Measurements from ENCODE around the gene RBL1. TPM values are rescaled to one million over a fixed set of nuclear protein-coding genes. Genes with fewer than 3 reads are reported as not detected.
"Not testable (repeated sequence)": the region's sequence is repeated elsewhere in the genome, so short reads cannot be mapped to it uniquely, and the experiment has no call there.

The RBL1 gene
- total RNA-seq, 1 experiment from 2014 or later = 14.6 TPM

DNA sequence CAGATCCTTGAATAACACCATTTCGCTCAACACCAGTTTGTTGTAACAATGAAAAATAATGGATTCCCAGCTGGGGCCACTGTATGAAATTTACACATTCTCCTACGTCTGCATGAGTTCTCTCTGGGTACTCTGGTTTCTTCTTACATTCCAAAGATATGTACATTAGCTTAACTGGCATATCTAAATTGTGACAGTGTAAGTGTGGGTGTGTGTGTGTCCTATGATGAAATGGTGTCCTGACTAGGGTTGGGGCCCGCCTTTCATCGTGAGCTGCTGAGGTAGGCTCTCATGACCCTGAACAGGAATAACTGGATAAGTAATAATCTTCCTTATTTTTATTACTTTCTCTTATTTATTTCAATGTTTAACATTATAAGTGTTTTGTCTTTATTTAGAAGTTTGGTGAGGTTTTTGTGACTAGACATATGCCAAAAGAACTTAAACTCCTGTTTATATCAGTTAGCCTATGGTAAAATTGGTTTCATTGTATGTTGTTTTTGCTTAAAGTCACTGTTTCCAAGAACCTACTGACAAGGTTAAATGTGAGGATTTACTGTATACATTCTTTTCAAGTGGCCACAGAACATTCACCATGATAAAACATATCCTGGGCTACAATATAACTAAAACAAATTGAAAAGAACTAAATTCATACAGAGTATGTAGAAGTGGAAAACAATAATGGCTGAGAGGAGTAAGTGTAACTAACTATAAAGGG lies 42.4 kb downstream of the RBL1 start:
- H3K27me3 ChIP-seq (ENCODE audit: insufficient read depth, low read depth) = no peaks in the 10 kb centered on the region
- no peak overlapping the region for H2AFZ ChIP-seq
- no peak for DNase-seq
- intact Hi-C loops (cut with micrococcal nuclease; ENCODE audit: unreplicated experiment) = no loop called here
- no peaks in the 10 kb centered on the region for H3K4me1 ChIP-seq (replicated peaks; ENCODE audit: insufficient read depth)
- no peaks in the 10 kb centered on the region for H3K9me3 ChIP-seq (ENCODE audit: insufficient read depth, low read depth)
- no peak for TF ChIP-seq EZH2 (IDR thresholded peaks at IDR 0.05; ENCODE audit: low read depth)
- TF ChIP-seq, protein P1, sequence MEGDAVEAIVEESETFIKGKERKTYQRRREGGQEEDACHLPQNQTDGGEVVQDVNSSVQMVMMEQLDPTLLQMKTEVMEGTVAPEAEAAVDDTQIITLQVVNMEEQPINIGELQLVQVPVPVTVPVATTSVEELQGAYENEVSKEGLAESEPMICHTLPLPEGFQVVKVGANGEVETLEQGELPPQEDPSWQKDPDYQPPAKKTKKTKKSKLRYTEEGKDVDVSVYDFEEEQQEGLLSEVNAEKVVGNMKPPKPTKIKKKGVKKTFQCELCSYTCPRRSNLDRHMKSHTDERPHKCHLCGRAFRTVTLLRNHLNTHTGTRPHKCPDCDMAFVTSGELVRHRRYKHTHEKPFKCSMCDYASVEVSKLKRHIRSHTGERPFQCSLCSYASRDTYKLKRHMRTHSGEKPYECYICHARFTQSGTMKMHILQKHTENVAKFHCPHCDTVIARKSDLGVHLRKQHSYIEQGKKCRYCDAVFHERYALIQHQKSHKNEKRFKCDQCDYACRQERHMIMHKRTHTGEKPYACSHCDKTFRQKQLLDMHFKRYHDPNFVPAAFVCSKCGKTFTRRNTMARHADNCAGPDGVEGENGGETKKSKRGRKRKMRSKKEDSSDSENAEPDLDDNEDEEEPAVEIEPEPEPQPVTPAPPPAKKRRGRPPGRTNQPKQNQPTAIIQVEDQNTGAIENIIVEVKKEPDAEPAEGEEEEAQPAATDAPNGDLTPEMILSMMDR (conservative IDR thresholded peaks at IDR 0.05) = no peak
- H3K36me3 ChIP-seq (ENCODE audit: low read depth) = no peaks in the 10 kb centered on the region
- H3K27ac ChIP-seq = no peak overlapping the region
- no peaks in the 10 kb centered on the region for H3K9me2 ChIP-seq (ENCODE audit: insufficient read depth)
- ChIA-PET CTCF (no interaction called here), POLR2A (ENCODE audit: unreplicated experiment) (no interaction called here)
- H3K4me2 ChIP-seq = no peak overlapping the region
- no peaks in the 10 kb centered on the region for H3F3A ChIP-seq (ENCODE audit: insufficient read depth, low read depth)
- no peak overlapping the region for H3K4me3 ChIP-seq
- no peaks in the 10 kb centered on the region for H3K79me2 ChIP-seq (ENCODE audit: low read depth)
- BruUV-seq (replicated peaks) = no TSS peak
- no peaks in the 10 kb centered on the region for H4K20me1 ChIP-seq (ENCODE audit: insufficient read depth)

DNA sequence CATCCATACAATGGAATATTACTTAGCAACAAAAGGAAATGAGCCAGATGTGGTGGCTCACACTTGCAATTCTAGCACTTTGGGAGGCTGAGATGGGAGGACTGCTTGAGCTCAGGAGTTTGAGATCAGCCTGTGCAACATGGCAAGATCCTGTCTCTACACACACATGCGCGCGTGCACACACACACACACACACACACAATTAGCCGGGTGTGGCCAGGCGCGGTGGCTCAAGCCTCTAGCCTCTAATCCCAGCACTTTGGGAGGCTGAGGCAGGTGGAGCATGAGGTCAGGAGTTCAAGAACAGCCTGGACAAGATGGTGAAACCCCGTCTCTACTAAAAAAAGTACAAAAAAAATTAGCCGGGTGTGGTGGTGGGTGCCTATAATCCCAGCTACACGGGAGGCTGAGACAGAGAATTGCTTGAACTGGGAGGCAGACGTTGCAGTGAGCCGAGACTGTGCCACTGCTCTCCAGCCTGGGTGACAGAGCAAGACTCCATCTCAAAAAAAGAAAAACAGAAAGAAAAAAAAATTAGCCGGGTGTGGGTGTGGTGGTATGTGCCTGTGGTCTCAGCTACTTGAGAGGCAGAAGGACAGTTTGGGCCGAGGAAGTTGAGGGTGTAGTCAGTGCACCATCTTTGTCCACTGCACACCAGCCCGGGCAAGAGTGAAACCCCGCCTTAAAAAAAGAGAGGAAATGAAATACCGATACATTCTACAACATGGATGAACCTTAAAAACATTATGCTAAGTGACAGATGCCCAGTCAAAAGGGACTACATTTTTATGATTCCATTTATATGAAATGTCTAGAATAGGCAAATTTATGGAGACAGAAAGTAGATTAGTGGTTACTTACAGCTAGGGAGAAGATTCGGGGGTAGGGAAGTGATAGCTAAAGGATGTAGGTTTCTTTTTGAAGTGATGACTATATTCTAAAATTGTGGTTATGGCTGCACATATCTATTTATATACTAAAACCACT lies 52.5 kb downstream of the RBL1 start:
- TF ChIP-seq EZH2 (IDR thresholded peaks at IDR 0.05; ENCODE audit: low read depth) = no peak
- TF ChIP-seq, protein P1 (conservative IDR thresholded peaks at IDR 0.05) = no peak
- no peaks in the 10 kb centered on the region for H3K9me2 ChIP-seq (ENCODE audit: insufficient read depth)
- no peak overlapping the region for H3K4me3 ChIP-seq
- intact Hi-C loops (cut with micrococcal nuclease; ENCODE audit: unreplicated experiment) = no loop called here
- no peak overlapping the region for H3K4me2 ChIP-seq
- no peak overlapping the region for H2AFZ ChIP-seq
- no peaks in the 10 kb centered on the region for H3K9me3 ChIP-seq (ENCODE audit: insufficient read depth, low read depth)
- CTCF ChIA-PET = no interaction called here
- H3K36me3 ChIP-seq (ENCODE audit: low read depth) = no peaks in the 10 kb centered on the region
- no peaks in the 10 kb centered on the region for H3K79me2 ChIP-seq (ENCODE audit: low read depth)
- POLR2A ChIA-PET (ENCODE audit: unreplicated experiment) = no interaction called here
- no peaks in the 10 kb centered on the region for H3K27me3 ChIP-seq (ENCODE audit: insufficient read depth, low read depth)
- DNase-seq = no peak
- BruUV-seq (replicated peaks) = no TSS peak
- no peak overlapping the region for H3K27ac ChIP-seq
- H3K4me1 ChIP-seq (replicated peaks; ENCODE audit: insufficient read depth) = no peaks in the 10 kb centered on the region
- no peaks in the 10 kb centered on the region for H4K20me1 ChIP-seq (ENCODE audit: insufficient read depth)
- no peaks in the 10 kb centered on the region for H3F3A ChIP-seq (ENCODE audit: insufficient read depth, low read depth)

DNA sequence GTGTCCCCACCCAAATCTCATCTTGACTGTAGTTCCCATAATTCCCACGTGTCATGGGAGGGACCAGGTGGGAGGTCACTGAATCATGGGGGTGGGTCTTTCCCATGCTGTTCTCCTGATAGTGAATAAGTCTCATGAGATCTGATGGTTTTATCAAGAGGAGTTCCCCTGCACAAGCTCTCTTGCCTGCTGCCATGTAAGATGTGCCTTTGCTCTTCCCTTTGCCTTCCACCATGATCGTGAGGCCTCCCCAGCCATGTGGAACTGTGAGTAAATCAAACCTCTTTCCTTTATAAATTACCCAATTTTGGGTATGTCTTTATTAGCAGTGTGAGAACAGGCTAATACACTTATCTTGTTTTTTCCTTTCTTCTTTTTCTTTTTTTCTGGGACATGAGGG lies 56.4 kb downstream of the RBL1 start:
- H3K4me3 ChIP-seq; H3K79me2 ChIP-seq (ENCODE audit: low read depth); H3K4me2 ChIP-seq; DNase-seq; H2AFZ ChIP-seq; H3K27me3 ChIP-seq (ENCODE audit: insufficient read depth, low read depth); H3K9me3 ChIP-seq (ENCODE audit: insufficient read depth, low read depth); CTCF ChIA-PET; H3K27ac ChIP-seq; H3K36me3 ChIP-seq (ENCODE audit: low read depth); POLR2A ChIA-PET (ENCODE audit: unreplicated experiment); H3F3A ChIP-seq (ENCODE audit: insufficient read depth, low read depth); H3K9me2 ChIP-seq (ENCODE audit: insufficient read depth); H3K4me1 ChIP-seq (replicated peaks; ENCODE audit: insufficient read depth); H4K20me1 ChIP-seq (ENCODE audit: insufficient read depth); intact Hi-C loops (cut with micrococcal nuclease; ENCODE audit: unreplicated experiment); BruUV-seq (replicated peaks): not testable (repeated sequence)

All from PC-9 (cell line).